22Rv1 (cell line): ENCODE data around the gene CAB39L.
"Not testable (repeated sequence)": the region's sequence is repeated elsewhere in the genome, so short reads cannot be mapped to it uniquely, and the experiment has no call there.

Experiments used
- H3K27ac ChIP-seq: fragments of 450-650 bp; 2 replicates; pipeline ENCODE4 v1.5.1; 2017
- ZFX ChIP-seq: fragments of 450-650 bp; IDR thresholded peaks from 2 replicates; pipeline ENCODE4 v1.6.1; 2017; ENCODE audit warnings: antibody characterized with exemption, borderline replicate concordance
- TF ChIP-seq, protein P1 (sequence below): fragments of 450-650 bp; IDR thresholded peaks from 2 replicates; pipeline ENCODE4 v1.5.1; 2017; ENCODE audit warnings: mild to moderate bottlenecking

The CAB39L gene

GRCh38 chr13:49300276-49300675 is 143.6 kb downstream of the CAB39L start:
- H3K27ac ChIP-seq = no peak overlapping the region
- no peak for TF ChIP-seq ZFX
- TF ChIP-seq, protein P1, sequence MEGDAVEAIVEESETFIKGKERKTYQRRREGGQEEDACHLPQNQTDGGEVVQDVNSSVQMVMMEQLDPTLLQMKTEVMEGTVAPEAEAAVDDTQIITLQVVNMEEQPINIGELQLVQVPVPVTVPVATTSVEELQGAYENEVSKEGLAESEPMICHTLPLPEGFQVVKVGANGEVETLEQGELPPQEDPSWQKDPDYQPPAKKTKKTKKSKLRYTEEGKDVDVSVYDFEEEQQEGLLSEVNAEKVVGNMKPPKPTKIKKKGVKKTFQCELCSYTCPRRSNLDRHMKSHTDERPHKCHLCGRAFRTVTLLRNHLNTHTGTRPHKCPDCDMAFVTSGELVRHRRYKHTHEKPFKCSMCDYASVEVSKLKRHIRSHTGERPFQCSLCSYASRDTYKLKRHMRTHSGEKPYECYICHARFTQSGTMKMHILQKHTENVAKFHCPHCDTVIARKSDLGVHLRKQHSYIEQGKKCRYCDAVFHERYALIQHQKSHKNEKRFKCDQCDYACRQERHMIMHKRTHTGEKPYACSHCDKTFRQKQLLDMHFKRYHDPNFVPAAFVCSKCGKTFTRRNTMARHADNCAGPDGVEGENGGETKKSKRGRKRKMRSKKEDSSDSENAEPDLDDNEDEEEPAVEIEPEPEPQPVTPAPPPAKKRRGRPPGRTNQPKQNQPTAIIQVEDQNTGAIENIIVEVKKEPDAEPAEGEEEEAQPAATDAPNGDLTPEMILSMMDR = no peak

DNA sequence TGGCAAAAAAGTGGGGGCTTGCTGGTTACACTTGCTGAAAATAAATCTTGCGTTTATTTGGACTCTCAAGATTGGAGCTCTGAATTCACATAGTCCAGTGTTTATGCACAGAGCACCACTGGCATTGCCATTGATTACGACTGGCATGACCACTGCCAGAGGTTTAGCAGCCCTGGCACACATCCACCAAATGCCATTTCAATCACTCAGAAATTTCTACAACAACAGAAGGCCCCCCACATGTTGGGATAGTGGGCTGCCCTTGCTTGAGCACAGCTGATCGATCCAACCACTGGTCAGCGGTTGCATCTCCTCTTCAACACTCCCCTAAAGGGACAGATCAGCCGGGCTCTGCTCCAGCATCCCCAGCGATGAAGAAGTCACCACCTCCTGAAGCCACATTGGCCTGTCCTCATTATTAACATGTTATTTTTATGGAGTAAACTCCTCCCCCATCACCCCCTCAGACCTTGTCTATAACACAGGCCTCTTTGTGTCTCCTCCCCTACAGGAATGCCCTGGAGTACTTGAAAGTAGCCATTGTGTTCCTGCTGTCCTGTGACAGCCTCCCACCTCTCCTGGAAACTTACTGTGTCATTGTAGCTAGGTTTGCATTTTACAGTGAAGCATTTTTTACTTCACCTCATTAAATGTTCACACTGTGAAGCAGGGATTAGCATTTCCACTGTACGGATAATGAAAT is 144.8 kb downstream of the CAB39L start:
- H3K27ac ChIP-seq = no peak overlapping the region

DNA sequence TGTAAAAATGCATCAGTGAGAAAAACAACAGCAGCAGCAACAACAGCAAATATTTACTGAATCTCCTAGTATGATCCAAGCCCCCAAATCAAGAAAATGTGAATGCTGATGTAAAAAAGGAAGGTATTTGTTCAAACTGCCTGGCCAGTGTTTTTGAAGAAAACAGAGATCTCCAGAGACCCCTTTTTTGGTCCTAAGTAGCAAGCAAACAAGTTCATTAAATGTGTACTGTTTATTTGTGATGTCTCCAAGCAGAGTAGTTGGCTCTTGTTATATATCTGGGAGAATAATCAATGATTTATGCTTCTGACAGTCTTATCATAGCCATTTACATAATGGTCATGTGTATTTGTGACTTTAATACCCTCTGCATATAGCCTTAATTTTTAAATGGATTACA is 145.4 kb downstream of the CAB39L start:
- no peak overlapping the region for H3K27ac ChIP-seq
- TF ChIP-seq ZFX = no peak
- TF ChIP-seq, protein P1 = no peak

More for the DNA sequence above, 144.8 kb downstream of the CAB39L start:
- TF ChIP-seq, protein P1 = no peak

DNA sequence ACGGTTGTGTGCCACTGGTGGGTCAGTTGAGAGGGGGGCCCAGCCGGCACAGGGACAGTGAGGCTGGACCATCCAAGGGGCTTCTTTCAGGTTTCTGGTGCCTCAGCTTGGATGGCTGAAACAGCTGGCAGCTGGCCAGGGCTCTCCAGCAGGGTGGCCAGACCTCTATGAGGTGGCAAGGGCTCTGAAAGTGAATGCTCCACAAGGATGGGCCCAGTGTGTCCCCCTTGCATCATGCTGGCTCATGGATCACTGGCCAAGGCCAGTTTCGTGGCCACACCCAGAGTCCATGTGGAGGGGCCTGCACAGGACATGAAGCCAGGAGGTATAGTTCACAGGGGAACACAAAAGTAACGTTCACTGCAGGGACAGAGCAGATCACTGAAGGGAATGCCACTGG is 146.5 kb downstream of the CAB39L start:
- TF ChIP-seq, protein P1 = no peak
- no peak for TF ChIP-seq ZFX
- no peak overlapping the region for H3K27ac ChIP-seq

DNA sequence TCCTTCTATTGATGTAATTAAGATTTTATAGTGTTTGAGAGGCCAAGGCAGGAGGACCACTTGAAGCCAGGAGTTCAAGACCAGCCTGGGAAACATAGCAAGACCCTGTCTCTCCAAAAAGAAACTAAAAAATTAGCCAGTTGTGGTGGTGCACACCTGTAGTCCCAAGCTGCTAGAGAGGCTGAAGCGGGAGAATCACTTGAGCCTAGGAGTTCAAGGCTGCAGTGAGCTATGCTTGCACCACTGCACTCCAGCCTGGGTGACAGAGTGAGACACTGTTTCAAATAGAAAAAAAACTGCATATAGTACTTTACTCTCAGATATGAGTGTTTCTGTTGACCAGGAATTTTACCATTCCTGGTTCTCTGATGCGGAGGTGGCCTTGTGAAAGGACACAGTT is 147.2 kb downstream of the CAB39L start:
- no peak overlapping the region for H3K27ac ChIP-seq
- TF ChIP-seq, protein P1 = no peak
- no peak for TF ChIP-seq ZFX

- TF ChIP-seq, protein P1 = no peak
- TF ChIP-seq ZFX = no peak
- H3K27ac ChIP-seq = no peak overlapping the region
These were observed 148.6 kb downstream of the CAB39L start for GRCh38 chr13:49295244-49295643.

DNA sequence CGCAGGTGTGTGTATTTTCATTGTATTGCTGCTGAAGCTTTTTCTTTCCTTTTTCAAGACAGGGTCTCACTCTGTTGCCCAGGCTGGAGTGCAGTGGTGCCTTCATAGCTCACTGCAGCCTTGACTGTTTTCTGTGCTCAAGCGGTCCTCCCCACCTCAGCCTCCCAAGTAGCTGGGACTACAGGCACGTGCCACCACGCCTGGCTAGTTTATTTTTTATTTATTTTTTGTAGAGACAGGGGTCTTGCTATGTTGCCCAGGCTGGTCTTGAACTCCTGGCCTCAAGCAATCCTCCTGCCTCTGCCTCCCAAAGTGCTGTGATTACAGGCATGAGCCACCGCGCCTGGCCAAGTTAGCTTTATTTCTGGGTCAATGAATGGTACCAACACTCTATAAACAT is 149.1 kb downstream of the CAB39L start:
- not testable (repeated sequence) for H3K27ac ChIP-seq
